BJ (cell line): ENCODE results near the gene SART1. TPM values are rescaled to one million over a fixed set of nuclear protein-coding genes. Genes with fewer than 3 reads are reported as not detected.

Experiments used
- CTCF ChIA-PET: fragments of 350-600 bp; formaldehyde crosslinking; extraction: SDS; loops from one replicate; lab custom pipeline; 2021; ENCODE audit warnings: antibody characterized with exemption, inconsistent platforms; lab: Yijun Ruan, JAX
- POLR2A ChIA-PET: fragments of 300-600 bp; sonication (Branson Sonifier 250); formaldehyde crosslinking; extraction: SDS; loops from one replicate; lab custom pipeline; 2021; ENCODE audit warnings: antibody characterized with exemption; lab: Charles Lee
- DNase-seq: peaks from one replicate; pipeline ENCODE4 v3.0.0-alpha.2; 2011; ENCODE audit warnings: low read depth
- H3K27me3 ChIP-seq: 2 replicates; pipeline ENCODE4 v1.6.0; 2011; ENCODE audit warnings: low read length; ENCODE audit not compliant: control insufficient read depth, insufficient read depth
- H3K36me3 ChIP-seq: 2 replicates; pipeline ENCODE4 v1.5.1; 2011; ENCODE audit warnings: low read length; ENCODE audit not compliant: control insufficient read depth, insufficient read depth
- H3K4me3 ChIP-seq: 2 replicates; pipeline ENCODE4 v1.5.1; 2011; ENCODE audit warnings: low read depth, mild to moderate bottlenecking, control low read depth, low read length
- polyA plus RNA-seq: library from polyadenylated mRNA; depleted of rRNA; stranded (reverse); fragments of >200 nt; gene quantifications from 2 replicates; pipeline ENCODE4 v1.2.3, GENCODE V29; 2011
- TF ChIP-seq, protein P1 (sequence below): IDR thresholded peaks from 2 replicates; pipeline ENCODE4 v1.5.1; 2011; ENCODE audit warnings: low read depth, mild to moderate bottlenecking, control low read depth, inconsistent platforms, low read length, moderate library complexity; ENCODE audit not compliant: insufficient read depth

Gene SART1
- polyA plus RNA-seq, 1 experiment: 13.2 TPM

DNA sequence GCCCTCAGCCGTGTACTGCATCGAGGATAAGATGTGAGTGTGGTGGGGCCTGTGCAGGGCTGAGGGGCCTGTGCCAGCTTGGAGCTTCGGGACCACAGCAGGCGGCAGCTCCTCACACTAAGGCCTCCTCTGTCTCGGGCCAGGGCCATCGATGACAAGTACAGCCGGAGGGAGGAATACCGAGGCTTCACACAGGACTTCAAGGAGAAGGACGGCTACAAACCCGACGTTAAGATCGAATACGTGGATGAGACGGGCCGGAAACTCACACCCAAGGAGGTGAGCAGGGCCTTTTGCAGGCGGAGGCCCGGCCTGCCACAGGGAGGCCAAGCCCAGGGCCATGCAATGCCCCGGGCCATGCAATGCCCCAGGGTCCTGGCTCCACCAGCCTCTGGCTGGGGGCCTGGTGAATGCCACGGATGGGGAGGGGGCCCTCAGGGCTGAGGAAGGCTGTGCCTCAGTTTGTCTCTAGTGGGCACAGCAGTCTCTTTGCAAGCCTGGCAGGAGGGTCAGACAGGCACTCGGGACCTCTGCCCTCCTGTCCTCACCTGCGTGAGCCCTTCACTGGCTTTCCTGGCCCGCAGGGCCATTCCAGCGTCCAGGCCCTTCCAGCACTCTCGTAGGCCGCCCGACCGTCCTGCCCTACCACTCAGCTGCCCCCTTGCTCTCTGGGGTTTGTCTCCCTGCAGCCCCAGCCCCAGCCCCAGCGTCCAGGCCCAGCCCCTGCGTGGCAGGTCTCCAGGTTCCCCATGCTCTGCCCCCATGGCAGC, 16.3 kb downstream of the SART1 start:
- CTCF ChIA-PET: interaction anchor here (0.9 to 1.6 kb wide), 3 partner anchors 87 to 198 kb away, joined by 3 to 4 read pairs (median 4); partner anchors contain the start of genes CCDC85B and FIBP
- POLR2A ChIA-PET: no interaction called here
- peaks cover 21% of the 10 kb centered on the region for H3K36me3 ChIP-seq
- no peak for DNase-seq
- no peaks in the 10 kb centered on the region for H3K27me3 ChIP-seq
- H3K4me3 ChIP-seq: no peak overlapping the region
- TF ChIP-seq, protein P1, sequence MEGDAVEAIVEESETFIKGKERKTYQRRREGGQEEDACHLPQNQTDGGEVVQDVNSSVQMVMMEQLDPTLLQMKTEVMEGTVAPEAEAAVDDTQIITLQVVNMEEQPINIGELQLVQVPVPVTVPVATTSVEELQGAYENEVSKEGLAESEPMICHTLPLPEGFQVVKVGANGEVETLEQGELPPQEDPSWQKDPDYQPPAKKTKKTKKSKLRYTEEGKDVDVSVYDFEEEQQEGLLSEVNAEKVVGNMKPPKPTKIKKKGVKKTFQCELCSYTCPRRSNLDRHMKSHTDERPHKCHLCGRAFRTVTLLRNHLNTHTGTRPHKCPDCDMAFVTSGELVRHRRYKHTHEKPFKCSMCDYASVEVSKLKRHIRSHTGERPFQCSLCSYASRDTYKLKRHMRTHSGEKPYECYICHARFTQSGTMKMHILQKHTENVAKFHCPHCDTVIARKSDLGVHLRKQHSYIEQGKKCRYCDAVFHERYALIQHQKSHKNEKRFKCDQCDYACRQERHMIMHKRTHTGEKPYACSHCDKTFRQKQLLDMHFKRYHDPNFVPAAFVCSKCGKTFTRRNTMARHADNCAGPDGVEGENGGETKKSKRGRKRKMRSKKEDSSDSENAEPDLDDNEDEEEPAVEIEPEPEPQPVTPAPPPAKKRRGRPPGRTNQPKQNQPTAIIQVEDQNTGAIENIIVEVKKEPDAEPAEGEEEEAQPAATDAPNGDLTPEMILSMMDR: no peak

DNA sequence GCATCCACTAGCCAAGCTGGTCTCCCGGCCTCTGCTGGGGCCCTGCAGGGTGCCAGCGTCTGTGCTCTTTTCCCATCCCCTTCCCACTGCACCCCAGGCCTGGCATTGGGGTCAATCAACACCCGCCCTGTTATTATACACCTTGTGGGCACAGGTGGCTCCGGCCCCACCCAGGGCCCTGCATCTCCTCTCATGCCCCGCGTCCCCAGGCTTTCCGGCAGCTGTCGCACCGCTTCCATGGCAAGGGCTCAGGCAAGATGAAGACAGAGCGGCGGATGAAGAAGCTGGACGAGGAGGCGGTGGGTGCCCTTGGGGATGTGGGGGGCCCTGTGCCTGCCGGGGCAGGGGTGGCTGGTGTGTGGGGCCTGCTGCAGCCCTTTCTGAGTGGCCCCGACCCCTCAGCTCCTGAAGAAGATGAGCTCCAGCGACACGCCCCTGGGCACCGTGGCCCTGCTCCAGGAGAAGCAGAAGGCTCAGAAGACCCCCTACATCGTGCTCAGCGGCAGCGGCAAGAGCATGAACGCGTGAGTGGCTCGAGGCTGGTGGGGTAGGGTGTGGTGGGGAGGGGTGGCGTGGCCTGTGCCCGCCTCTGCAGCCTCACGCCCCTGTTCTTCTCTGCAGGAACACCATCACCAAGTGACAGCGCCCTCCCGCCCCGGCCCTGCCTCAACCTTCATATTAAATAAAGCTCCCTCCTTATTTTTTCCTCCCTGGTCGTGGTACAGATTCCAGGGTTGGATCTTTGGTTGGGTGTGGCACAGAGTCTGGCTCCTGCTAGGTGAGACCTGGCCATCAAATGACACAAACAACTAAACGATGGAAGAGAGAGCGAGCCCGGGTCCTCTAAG, 17.1 kb downstream of the SART1 start:
- TF ChIP-seq, protein P1: no peak
- Histone ChIP-seq H3K4me3 (no peak overlapping the region), H3K27me3 (no peaks in the 10 kb centered on the region), H3K36me3 (peaks cover 19% of the 10 kb centered on the region)
- DNase-seq: no peak
- ChIA-PET POLR2A (no interaction called here), CTCF (interaction anchor here (0.6 to 1.6 kb wide), 5 partner anchors 10 to 128 kb away, joined by 3 to 4 read pairs (median 3); partner anchors contain the start of genes CCDC85B and FIBP)

DNA sequence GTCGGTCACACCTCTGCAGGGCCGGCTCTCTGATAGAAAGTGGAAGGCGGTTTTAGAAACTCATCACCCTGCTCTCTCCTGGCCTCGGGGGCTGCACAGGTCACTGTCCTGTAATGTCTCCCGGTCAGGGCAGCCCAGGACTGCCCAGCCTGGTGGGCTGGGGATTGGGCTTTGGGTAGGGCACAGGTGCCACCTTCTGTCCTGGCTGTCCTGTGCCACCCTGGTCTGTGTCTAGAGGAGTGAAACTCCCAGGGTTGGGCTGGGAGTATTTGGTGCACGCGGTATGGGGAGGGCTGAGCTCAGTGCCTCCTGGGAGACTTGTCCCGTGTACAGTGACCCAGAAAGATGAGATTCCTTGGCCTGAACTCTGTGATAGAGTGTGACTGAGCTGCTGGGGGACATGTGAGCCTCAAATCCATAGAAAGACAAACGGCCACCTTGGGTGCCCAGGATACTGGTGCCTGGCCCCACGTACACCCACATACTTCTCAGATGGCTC, 17.8 kb downstream of the SART1 start:
- TF ChIP-seq, protein P1: no peak
- H3K27me3 ChIP-seq: no peaks in the 10 kb centered on the region
- H3K36me3 ChIP-seq: peaks cover 19% of the 10 kb centered on the region
- ChIA-PET POLR2A (no interaction called here), CTCF (interaction anchor here (0.6 to 1.6 kb wide), 7 partner anchors 9 to 129 kb away, joined by 3 to 4 read pairs (median 3); partner anchors contain the start of genes CCDC85B and FIBP)
- no peak overlapping the region for H3K4me3 ChIP-seq
- DNase-seq: no peak

DNA sequence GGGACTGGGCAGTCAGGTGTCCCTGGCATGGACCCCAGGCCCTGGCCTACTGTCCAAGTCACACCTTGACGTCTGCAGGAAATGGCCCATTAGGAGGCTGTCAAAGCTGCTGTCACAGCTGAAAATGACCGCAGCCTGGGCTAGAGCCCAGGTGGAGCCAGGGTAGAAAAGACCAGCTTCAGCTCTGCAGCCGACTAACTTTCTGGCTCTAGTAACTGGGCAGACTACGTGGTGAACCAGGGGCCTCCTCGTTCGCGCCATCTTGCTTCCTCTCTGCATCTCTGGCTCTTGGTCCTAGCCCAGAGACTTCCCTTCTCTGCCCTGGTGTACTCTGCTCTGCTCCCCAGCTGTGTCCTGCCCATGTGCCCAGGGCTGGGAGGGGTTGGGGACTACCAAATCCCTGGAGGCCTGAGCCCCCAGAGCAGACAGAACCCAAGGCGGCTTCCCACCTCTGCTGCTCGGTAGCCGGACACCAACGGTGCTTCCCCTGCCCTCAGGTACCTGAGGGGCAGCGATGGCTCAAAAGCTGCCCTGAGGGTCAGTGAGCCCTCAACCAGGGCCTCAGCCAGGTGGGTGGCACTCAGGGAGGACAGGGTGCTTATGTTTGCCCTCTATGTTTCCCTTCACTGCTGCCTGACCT, 19.7 kb downstream of the SART1 start:
- TF ChIP-seq, protein P1: no peak
- ChIA-PET CTCF (interaction anchor here (0.6 to 7.6 kb wide), 2 partner anchors 94 to 277 kb away, joined by 3 to 87 read pairs; partner anchors contain the start of genes CCDC85B and FIBP), POLR2A (no interaction called here)
- Histone ChIP-seq H3K36me3 (peaks cover 16% of the 10 kb centered on the region), H3K27me3 (no peaks in the 10 kb centered on the region), H3K4me3 (no peak overlapping the region)
- no peak for DNase-seq
